Fibroblast of pulmonary artery (primary cell): ENCODE measurements around the gene ATP1B2.

Source experiments
- DNase-seq: peaks from one replicate; pipeline ENCODE4 v3.0.0-alpha.2; 2010; ENCODE audit warnings: low read depth
- H3K4me3 ChIP-seq: replicated peaks from 2 replicates; pipeline ENCODE4 v1.5.1; 2011; ENCODE audit warnings: low read depth, mild to moderate bottlenecking, control low read depth, low read length, moderate library complexity
- CTCF ChIP-seq: IDR thresholded peaks from 2 replicates; pipeline ENCODE4 v1.5.1; 2011; ENCODE audit warnings: mild to moderate bottlenecking, control low read depth, low read length, inconsistent platforms; ENCODE audit errors: missing control alignments

The ATP1B2 gene

GRCh38 chr17:7688808-7689316 lies 38.1 kb downstream of the ATP1B2 start:
- TF ChIP-seq CTCF = no peak
- DNase-seq = no peak
- peak overlapping the region; percentile 62 for H3K4me3 ChIP-seq

GRCh38 chr17:7695586-7695985 lies 44.9 kb downstream of the ATP1B2 start:
- no peak for DNase-seq
- TF ChIP-seq CTCF = no peak
- H3K4me3 ChIP-seq = no peak overlapping the region

GRCh38 chr17:7697828-7698588 lies 47.3 kb downstream of the ATP1B2 start:
- TF ChIP-seq CTCF = no peak
- no peak overlapping the region for H3K4me3 ChIP-seq
- no peak for DNase-seq

- no peak for TF ChIP-seq CTCF
- no peak overlapping the region for H3K4me3 ChIP-seq
Observed at GRCh38 chr17:7700510-7700909, 49.8 kb downstream of the ATP1B2 start.

GRCh38 chr17:7701681-7702080 lies 51.0 kb downstream of the ATP1B2 start:
- TF ChIP-seq CTCF = no peak
- DNase-seq = no peak
- no peak overlapping the region for H3K4me3 ChIP-seq

More at GRCh38 chr17:7700510-7700909, 49.8 kb downstream of the ATP1B2 start:
- DNase-seq = no peak

- DNase-seq = no peak
- TF ChIP-seq CTCF = no peak
- no peak overlapping the region for H3K4me3 ChIP-seq
Observed at GRCh38 chr17:7702776-7703175, 52.0 kb downstream of the ATP1B2 start.
